Kidney epithelial cell (primary cell): ENCODE measurements around the gene UBASH3B. TPM values are rescaled to one million over a fixed set of nuclear protein-coding genes. Genes with fewer than 3 reads are reported as not detected.
"Not testable (repeated sequence)": the region's sequence is repeated elsewhere in the genome, so short reads cannot be mapped to it uniquely, and the experiment has no call there.

Experiments used
- DNase-seq: peaks from one replicate; pipeline ENCODE4 v3.0.0-alpha.2; 2010; ENCODE audit warnings: low read depth
- H3K27me3 ChIP-seq: 2 replicates; pipeline ENCODE4 v1.6.0; 2011; ENCODE audit warnings: low read length; ENCODE audit not compliant: control insufficient read depth, insufficient read depth
- H3K36me3 ChIP-seq: 2 replicates; pipeline ENCODE4 v1.5.1; 2011; ENCODE audit warnings: low read length; ENCODE audit not compliant: control insufficient read depth, insufficient read depth
- H3K4me3 ChIP-seq: 2 replicates; pipeline ENCODE4 v1.5.1; 2011; ENCODE audit warnings: low read depth, mild to moderate bottlenecking, control low read depth, low read length
- CTCF ChIP-seq: IDR thresholded peaks from 2 replicates; pipeline ENCODE4 v1.5.1; 2011; ENCODE audit warnings: mild to moderate bottlenecking, moderate library complexity, low read length, control low read depth, inconsistent platforms; ENCODE audit not compliant: insufficient read depth, poor library complexity, severe bottlenecking
- total RNA-seq: library from RNA; depleted of rRNA; stranded (reverse); fragments of >200 nt; gene quantifications from 2 replicates; pipeline ENCODE4 v1.2.3, GENCODE V29; 2015

The UBASH3B gene
- total RNA-seq, 1 donor from 2014 or later: 32.0 TPM

- DNase-seq: no peak
Observed at GRCh38 chr11:122821169-122821568, 165.6 kb downstream of the UBASH3B start.

GRCh38 chr11:122822241-122822640, 166.7 kb downstream of the UBASH3B start:
- DNase-seq: no peak
- TF ChIP-seq CTCF: no peak
- H3K36me3 ChIP-seq: no peaks in the 10 kb centered on the region
- H3K4me3 ChIP-seq: no peak overlapping the region
- H3K27me3 ChIP-seq: no peaks in the 10 kb centered on the region

More at GRCh38 chr11:122821169-122821568, 165.6 kb downstream of the UBASH3B start:
- Histone ChIP-seq H3K27me3 (no peaks in the 10 kb centered on the region), H3K4me3 (no peak overlapping the region), H3K36me3 (no peaks in the 10 kb centered on the region)
- no peak for TF ChIP-seq CTCF

GRCh38 chr11:122823564-122823963, 168.0 kb downstream of the UBASH3B start:
- Histone ChIP-seq H3K36me3 (no peaks in the 10 kb centered on the region), H3K27me3 (no peaks in the 10 kb centered on the region), H3K4me3 (no peak overlapping the region)
- TF ChIP-seq CTCF: no peak
- DNase-seq: no peak

GRCh38 chr11:122829371-122829770, 173.8 kb downstream of the UBASH3B start:
- not testable (repeated sequence) for H3K4me3 ChIP-seq, H3K27me3 ChIP-seq, DNase-seq, H3K36me3 ChIP-seq

GRCh38 chr11:122832297-122832696, 176.8 kb downstream of the UBASH3B start:
- H3K27me3 ChIP-seq, H3K36me3 ChIP-seq, DNase-seq, H3K4me3 ChIP-seq: not testable (repeated sequence)

GRCh38 chr11:122832721-122833470, 177.4 kb downstream of the UBASH3B start:
- no peaks in the 10 kb centered on the region for H3K27me3 ChIP-seq
- no peak for TF ChIP-seq CTCF
- DNase-seq: no peak
- H3K4me3 ChIP-seq: no peak overlapping the region
- H3K36me3 ChIP-seq: no peaks in the 10 kb centered on the region

- Histone ChIP-seq H3K27me3 (no peaks in the 10 kb centered on the region), H3K4me3 (no peak overlapping the region), H3K36me3 (no peaks in the 10 kb centered on the region)
- no peak for DNase-seq
- TF ChIP-seq CTCF: no peak
Observed at GRCh38 chr11:122833846-122834464, 178.4 kb downstream of the UBASH3B start.
